CD4-positive, alpha-beta T cell treated with Interferon alpha-2 for 1 hour (primary cell): ENCODE results near the gene OBSL1.

Source experiments
- DNase-seq, 2 donors: peaks; one replicate each; pipeline ENCODE4 v3.0.0-alpha.2; 2020 to 2022

The OBSL1 gene

DNA sequence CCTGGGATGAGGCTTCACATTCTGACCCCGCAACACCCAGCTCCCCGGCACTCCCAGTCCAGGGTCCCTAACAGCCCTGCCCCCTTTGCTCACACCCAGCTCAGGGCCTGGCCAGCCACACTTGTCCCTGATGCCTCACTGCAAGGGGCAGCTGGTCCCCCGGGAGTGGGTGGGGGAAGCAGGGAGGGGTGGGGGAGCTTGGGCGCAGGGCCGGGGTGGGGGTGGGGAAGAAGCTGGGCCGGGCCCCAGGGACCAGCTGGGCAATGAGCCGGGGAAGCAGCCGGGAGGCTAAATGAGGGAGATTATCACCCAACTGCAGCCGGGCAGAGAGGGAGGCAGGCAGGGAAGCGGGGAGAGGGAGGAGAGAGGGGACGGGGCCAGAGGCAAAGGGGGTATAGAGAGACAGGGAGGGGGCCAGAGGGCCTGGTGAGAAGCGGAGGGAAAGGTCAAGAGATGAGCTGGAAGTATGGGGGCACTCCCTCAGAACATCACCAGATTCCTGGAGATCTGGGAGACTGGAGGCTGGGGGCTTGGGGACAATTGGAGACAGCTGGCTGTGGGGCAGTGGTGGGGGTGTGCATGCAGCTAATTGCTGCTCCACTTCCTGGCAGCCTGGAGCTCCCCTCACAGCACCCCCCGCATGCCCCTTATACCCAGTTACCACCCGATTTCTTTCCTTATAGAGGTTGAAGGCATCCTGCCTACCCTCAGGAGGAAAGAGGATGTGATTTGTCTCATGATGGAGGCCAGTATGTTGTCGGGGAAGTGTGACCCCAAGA is 59.6 kb downstream of the OBSL1 start:
- no peak for DNase-seq

DNA sequence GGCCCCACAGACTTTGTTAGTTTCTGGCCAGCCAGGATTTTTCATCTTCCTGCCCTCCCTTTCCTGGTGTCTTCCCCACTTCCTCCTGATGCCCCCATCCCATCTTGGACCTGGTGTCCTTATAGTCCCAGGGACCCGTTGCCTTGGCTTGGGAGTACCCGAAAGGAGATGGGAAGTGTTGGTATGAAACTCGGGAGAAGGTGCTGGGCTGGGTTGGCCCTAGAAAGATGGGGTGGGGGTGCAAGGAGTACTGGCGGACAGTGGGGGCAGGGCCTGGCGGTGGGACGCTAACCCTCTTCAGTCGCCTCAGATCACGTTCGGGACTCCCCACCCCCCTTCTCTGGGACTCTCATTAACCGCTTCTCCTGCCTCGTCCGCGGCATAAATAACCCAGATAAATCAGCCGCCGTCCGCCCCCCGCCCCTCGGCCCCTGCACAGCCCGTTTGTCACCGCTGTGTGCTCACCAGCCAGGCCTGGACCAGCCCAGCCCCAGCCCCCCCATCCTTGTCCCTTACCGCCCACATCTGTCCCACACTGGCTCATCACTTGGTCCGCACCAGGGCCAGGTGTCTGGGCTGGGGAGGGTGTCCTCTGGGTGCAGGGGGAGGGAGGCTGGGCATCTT is 60.7 kb downstream of the OBSL1 start:
- DNase-seq: no peak

DNA sequence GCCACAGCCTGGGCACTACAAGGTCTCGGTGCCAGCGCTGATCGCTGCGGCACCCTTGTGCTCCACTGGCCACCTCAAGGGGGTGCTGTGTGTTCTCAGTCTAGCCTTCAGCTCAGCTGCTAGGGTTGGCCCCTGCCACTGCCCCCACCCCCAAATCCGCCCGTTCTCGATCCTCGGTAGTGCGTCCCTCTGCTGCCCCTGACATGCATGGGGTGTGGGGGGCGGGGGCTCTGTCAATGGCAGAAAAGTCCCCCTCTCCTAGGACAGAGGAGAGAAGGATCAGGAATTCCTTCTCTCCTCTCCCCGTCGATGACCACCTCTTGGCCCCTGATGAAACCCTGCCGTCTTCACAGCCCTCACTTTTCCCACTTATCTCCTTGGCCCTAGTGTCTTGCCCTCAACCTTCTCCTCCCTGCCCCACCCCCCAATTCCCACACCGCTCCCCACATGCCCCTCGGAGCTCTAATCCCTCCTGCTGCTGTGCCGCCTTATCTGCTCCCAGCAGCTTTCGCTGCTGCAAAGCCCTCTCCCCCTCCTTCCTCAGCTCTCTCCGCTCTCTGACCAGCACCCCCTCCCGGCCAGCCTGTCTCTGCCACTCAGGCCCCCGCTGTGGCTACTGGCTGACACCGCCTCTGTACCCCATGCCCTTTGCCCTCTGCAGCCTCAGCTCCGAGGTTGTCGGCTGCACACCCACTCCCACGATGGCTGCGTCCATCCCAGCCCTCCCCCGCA is 61.4 kb downstream of the OBSL1 start:
- DNase-seq: peak; percentile 24 to 47

DNA sequence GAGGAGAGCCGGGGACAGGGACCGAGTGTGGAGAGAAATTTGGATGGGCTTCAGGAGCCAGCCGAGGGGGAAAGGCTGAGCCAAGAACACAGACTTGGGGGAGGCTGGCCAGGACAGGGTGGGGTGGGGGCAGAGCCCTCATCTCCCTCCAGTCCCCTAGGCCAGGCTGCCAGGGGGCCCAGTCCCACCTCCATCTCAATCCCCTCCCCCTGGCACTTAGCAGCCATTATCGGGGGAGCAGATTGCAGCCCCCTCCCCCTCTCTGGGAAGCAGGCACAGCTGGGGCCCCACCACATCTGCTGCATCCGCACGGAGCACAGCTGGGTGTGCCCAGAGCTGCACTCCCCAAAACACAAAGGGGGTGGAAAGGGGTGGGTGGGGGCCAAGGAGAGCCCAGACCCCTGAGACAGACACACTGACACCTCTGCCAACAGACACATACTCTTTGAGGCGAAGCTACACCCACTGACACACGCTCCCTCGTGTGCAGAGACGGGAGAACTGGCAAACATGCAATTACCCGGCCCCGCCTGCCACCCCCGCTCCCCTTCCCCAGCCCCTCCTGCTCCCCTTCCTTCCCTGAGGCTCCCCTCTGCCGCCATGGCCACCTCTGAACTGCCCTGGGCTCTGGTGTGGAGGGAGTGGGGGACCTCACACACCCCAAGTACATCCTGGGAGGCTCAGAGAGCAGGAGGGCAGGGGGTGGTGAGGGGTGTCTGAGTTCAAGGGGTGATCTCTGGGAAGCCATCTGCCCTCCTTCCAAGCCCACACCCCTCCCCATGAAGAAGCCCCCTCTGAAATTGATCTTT is 62.2 kb downstream of the OBSL1 start:
- DNase-seq: no peak

DNA sequence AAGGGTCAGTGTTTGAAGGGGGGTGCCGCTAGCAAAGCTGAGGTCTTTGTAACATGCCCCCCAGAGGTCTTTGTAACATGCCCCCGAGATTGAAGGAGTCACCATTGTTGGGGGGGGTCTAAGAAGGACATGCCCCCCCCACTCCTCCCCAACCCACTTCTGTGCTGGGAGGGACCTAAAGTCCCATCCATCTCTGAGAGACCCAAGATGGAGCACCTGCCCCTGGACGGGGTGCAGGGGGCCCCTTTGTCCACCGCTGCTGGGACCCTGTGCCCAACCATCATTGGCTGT is 63.0 kb downstream of the OBSL1 start:
- DNase-seq: no peak

DNA sequence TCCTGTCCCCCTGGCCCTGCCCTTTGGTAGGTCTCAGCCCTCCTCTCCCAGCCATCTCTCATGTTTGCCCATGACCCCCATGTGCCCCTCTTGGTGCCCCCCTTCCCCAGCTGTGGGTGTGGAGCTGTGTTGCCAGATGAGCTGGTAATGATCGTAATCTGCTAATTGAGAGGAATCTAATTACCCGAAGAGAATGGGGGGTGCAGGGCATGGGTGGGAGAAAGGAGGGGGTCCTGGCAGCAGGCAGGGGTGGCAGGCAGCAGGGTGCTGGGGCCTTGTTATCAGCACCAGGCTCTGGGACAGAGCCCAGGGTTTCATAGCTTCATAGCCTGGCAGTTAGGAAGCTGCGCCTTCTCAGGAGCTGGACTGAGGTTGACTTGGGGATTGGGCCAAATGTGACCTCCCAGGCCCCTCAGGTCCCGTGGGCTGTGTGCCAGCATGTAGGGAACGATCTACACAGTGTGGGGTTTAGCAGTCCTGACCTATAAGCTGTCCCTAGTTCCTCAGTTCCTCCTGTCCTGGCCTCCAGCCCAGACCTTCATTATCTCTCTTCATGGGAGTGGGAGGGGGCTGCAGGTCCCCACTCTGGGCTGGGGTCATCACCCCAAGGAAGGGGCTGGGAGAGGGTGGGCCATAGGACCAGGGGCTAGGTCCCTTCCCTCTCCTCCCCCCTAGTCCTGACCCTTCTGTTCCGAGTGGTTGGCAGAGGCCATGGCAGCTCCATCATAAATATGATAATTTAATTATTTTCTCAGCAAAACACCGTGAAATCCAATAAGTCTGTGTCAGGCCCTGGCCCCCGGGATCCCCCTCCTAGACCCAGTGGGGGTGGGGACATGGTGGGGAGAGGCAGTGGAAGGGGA is 63.5 kb downstream of the OBSL1 start:
- DNase-seq: no peak

DNA sequence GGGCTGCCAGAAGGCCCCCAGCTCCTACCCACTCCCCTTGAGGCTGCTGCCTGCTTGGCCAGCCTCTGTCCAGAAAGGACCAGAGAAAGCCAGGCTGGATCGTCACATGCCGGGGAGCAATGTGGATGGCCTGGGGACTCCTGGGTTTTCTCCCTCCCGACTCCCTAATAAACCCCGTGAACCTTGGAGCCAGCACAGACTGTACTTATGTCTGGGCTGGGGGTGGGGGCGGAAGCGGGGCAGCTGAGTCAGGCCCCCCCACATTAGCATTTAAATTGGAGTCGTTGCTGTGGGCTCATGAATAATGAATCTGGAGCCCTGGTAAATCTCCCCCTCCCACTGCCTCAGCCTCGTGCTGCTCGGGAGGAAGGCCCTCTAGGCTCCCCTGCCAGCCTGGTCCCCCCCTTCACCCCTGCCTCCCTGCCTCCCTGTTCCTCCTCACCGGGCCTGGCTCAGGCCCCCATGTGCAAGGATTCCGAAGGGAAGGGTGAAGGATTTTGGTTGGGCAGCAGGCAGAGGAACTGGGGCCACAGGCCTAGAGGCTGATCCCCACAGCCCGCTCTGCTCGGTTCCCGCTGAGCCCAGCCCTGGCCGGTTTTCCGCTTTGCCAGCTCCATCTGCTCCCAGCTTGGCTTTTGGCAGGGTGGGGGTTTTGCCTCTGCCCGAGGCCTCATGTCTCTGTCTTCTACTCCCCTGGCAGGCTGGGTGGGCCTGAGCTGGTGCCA is 64.4 kb downstream of the OBSL1 start:
- DNase-seq: no peak

DNA sequence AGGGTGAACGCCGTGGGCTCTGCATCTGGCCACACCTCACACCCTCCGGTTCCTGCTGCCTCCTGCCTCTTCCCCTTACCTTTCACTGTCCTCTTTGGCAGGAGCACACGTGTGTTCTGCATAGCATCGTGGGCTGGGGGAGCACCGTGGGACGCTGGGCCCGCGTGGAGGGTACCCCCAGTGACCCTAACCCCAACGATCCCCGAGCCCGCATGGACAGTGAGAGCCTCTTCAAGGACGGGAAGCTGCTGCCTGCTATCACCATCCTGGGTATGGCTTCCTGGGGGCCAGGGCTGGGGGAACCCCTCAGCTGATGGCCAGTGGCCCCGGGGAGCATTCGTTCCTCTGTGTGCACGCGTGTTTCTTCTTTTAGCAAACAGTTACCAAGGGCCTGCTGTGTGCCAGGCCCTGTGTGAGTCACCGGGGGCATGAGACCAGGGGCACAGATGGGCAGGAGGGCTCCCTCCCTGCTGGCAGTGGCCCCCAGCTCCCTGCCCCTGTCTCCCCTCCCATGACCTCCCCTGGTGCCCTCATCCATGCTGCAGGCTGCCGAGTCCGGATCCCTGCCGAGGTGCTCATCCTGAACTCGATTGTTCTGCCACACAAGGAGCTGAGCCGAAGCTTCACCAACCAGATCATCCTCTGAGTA is 65.1 kb downstream of the OBSL1 start:
- DNase-seq: no peak

DNA sequence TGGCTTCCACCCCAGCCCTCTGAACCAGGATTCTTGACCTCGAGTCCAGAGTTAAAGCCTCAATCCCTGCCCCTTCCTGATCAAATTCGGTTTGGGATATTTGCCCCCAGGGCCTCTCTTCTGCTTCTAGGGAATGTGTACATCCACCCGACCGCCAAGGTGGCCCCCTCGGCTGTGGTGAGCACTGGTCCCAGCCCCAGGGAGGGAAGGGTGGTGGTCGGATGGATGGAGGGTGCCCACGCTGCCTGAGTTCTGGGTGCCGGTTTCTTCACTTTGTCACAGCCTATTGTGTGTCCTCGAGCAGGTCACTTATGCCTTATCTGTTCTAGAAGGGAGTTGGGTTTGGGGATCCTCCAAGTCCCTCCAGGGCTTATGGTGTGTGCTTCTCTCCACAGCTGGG is 65.8 kb downstream of the OBSL1 start:
- no peak for DNase-seq

DNA sequence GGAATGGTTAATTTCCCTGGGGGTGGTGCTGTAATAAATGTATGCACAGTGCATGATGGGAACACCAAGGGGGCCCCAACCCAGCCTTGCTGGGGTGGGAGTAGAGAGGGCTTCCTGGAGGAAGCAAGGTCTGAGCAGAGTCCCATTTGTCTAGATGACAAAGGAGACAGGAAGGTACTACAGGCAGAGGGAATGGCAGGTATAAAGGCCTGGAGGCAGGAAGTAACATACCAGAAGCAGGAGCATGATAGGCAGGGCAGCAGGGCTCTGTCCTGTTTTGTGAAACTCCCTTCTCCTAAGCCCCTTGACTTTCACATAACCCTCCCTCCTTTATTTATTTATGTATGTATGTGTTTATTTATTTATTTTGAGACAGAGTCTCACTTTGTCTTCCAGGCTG is 68.7 kb downstream of the OBSL1 start:
- DNase-seq: no peak

DNA sequence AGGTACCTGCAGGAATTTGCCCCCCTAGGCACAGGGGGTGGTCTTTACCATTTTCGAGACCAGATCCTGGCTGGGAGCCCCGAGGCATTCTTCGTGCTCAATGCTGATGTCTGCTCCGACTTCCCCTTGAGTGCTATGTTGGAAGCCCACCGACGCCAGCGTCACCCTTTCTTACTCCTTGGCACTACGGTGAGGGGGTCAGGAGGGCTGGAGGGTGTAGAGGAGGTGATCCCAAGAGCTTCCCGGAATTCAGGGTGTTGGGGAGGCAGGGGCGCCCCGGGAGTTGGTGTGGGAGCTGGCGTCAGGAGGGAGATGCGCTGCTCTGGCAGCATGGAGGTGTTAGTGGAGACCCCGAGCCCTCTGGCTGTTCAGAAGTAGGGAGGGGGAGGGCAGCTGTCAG is 69.5 kb downstream of the OBSL1 start:
- no peak for DNase-seq
